ENCODE data around the gene ZNF142.
A peak's percentile ranks its signal among the peaks of the same experiment; 100 is the strongest.

The ZNF142 gene

DNA sequence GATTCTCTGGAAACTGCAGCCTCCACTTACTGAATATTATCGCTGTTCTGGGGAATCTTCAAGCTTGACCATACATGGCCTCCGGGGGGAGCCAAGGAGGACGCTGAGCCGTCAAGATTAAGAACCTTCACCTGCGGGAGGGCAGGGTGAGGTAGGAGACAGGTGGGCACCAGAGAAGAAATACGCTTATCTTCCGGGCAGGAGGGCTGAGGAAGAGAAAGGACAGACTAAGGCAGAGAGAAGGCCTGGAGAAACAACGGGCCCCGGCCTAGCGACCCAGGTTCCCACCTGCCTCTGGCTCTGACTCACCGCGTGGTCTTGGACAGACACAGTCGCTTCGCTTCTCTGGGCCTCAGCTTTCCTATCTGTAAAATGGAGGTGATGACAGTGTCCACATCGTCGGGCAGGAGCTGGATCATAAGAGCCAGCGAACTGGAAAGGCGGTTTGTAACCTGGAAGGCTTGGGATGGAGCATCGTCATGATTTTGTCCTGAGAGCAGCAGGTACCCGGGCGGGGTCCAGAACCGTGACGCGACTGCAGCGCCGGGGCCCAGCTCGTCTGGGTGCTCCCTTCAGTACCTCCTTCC is 659 bp downstream of the ZNF142 start:
- peak overlapping the region; percentile 37 to 90 (median 74) for H3K9ac ChIP-seq (ENCODE audit: low read length in 5 of 5)
- H3K36me3 ChIP-seq (ENCODE audit: control insufficient read depth in 5 of 5, insufficient read depth in 5 of 5, low read length in 5 of 5), result peaks cover 4 to 53% (median 44%) of the 10 kb centered on the region in 5 donors
- peaks cover 5 to 23% (median 19%) of the 10 kb centered on the region in 5 donors for H3K4me1 ChIP-seq (ENCODE audit: control insufficient read depth in 5 of 5, insufficient read depth in 5 of 5, low read length in 5 of 5)
- no peaks in the 10 kb centered on the region for H3K27me3 ChIP-seq (ENCODE audit: control insufficient read depth in 5 of 5, insufficient read depth in 4 of 5, low read length in 5 of 5)
- no peaks in the 10 kb centered on the region for H3K9me3 ChIP-seq (ENCODE audit: control insufficient read depth in 5 of 5, low read length in 5 of 5)
- peak overlapping the region; percentile 67 for H3K27ac ChIP-seq (ENCODE audit: low read depth, low read length)
- H3K4me3 ChIP-seq (ENCODE audit: low read depth in 1 of 5, low read length in 5 of 5), result peak overlapping the region; percentile 71 to 89 (median 84)

DNA sequence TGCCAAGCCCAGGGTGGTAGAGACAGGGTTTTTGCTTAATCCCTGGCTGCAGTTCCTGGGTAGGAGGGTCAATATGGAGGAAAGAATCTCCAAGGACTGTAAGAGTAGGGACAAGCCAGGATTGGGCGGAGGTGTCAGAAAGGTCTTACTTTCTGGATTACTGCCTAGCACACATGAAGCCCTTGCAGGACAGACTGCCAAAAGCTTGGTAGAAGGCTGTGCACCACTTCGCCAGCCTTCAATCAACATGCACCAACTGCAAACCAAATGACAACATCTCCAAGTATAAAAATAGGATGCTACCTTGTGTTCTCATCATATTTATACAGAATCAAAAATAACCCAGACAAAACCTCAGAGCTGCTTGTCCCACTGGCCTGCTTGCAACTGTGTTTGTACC is 3.7 kb downstream of the ZNF142 start:
- H3K36me3 ChIP-seq (ENCODE audit: control insufficient read depth in 5 of 5, insufficient read depth in 5 of 5, low read length in 5 of 5), result peaks cover under 1 to 58% (median 37%) of the 10 kb centered on the region in 5 donors
- no peak overlapping the region for H3K4me3 ChIP-seq (ENCODE audit: low read depth in 1 of 5, low read length in 5 of 5)
- H3K27ac ChIP-seq (ENCODE audit: low read depth, low read length), result no peak overlapping the region
- no peaks in the 10 kb centered on the region for H3K27me3 ChIP-seq (ENCODE audit: control insufficient read depth in 5 of 5, insufficient read depth in 4 of 5, low read length in 5 of 5)
- H3K9ac ChIP-seq (ENCODE audit: low read length in 5 of 5), result peak overlapping the region in 1 of 5 donors; percentile 11
- H3K9me3 ChIP-seq (ENCODE audit: control insufficient read depth in 5 of 5, low read length in 5 of 5), result no peaks in the 10 kb centered on the region
- H3K4me1 ChIP-seq (ENCODE audit: control insufficient read depth in 5 of 5, insufficient read depth in 5 of 5, low read length in 5 of 5), result peaks cover 5 to 23% (median 19%) of the 10 kb centered on the region in 5 donors

DNA sequence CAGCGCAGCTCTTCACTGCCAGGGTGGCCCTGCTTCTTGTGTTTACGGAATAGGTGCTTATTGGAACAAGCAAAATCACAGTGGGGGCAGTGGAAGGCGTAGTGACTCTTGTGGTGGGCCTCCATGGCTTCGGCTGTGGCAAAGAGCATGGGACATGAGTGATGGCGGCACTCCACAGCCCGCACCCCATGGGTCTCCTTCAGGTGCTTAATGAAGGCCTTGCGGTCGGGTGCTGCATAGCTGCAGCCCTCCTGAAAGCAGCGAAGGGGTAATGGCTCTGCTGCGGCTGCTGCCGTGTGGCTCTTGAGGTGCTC is 10.7 kb downstream of the ZNF142 start:
- H3K9ac ChIP-seq (ENCODE audit: low read length in 5 of 5), result no peak overlapping the region
- peaks cover 0 to 12% (median 0%) of the 10 kb centered on the region in 5 donors for H3K4me1 ChIP-seq (ENCODE audit: control insufficient read depth in 5 of 5, insufficient read depth in 5 of 5, low read length in 5 of 5)
- H3K27me3 ChIP-seq (ENCODE audit: control insufficient read depth in 5 of 5, insufficient read depth in 4 of 5, low read length in 5 of 5), result no peaks in the 10 kb centered on the region
- H3K4me3 ChIP-seq (ENCODE audit: low read depth in 1 of 5, low read length in 5 of 5), result no peak overlapping the region
- H3K27ac ChIP-seq (ENCODE audit: low read depth, low read length), result no peak overlapping the region
- peaks cover 17 to 96% (median 76%) of the 10 kb centered on the region in 5 donors for H3K36me3 ChIP-seq (ENCODE audit: control insufficient read depth in 5 of 5, insufficient read depth in 5 of 5, low read length in 5 of 5)
- no peaks in the 10 kb centered on the region for H3K9me3 ChIP-seq (ENCODE audit: control insufficient read depth in 5 of 5, low read length in 5 of 5)

DNA sequence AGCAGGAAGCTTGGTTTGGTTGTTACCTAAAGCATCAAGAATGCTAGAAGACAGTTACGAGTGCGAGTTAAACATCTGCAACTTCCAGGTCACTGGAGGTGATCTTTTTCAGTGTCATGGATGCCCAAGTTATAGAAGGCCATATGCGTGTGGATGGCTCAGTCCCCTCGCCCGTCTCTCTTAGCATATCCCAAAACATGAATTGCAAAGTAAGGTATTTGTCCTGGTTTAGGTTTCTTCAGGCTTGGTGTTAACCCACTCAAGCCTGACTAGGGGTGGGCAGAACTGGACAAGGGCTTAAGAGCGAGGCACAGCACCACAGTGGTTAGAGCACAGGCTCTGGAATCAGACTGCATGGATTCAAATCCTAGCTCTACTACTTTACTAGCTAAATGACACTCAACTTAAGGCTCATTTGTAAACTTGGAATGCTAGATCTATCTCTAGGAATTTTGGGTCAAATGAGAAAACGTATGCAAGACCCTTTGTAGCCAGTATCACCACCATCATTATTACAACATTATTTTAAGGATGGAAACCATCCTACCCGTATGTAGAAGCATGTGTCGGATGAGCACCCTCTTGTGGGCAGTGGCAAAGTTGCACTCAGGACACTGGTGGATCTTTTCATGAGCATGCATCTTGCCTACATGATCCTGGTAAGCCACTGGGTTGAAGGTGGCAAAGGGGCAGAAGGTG is 11.2 kb downstream of the ZNF142 start:
- Histone ChIP-seq H3K27me3 (ENCODE audit: control insufficient read depth in 5 of 5, insufficient read depth in 4 of 5, low read length in 5 of 5) (no peaks in the 10 kb centered on the region), H3K36me3 (ENCODE audit: control insufficient read depth in 5 of 5, insufficient read depth in 5 of 5, low read length in 5 of 5) (peaks cover 17 to 96% (median 78%) of the 10 kb centered on the region in 5 donors), H3K27ac (ENCODE audit: low read depth, low read length) (no peak overlapping the region), H3K9ac (ENCODE audit: low read length in 5 of 5) (no peak overlapping the region), H3K4me3 (ENCODE audit: low read depth in 1 of 5, low read length in 5 of 5) (no peak overlapping the region), H3K9me3 (ENCODE audit: control insufficient read depth in 5 of 5, low read length in 5 of 5) (no peaks in the 10 kb centered on the region), H3K4me1 (ENCODE audit: control insufficient read depth in 5 of 5, insufficient read depth in 5 of 5, low read length in 5 of 5) (peaks cover 0 to 12% (median 0%) of the 10 kb centered on the region in 5 donors)

DNA sequence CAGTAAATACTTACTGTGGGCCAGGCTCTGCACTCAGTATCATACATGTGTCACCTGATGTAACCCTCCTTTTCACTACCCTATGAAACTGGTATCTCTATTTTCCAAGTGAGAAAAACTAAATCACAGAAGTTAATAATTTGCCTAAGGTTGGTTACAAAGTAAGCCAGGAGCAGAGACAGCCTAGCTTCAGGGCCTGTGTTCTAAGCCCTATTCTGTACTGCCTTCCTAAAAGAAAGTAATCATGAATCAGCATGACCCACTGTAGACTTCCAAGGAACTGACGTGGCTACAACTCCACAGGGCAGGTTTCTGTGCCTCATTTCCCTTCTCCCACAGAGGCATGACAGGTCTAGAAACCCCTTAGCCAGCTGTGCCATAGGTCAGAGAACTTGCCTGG is 14.3 kb downstream of the ZNF142 start:
- peaks cover 14 to 92% (median 83%) of the 10 kb centered on the region in 5 donors for H3K36me3 ChIP-seq (ENCODE audit: control insufficient read depth in 5 of 5, insufficient read depth in 5 of 5, low read length in 5 of 5)
- peak overlapping the region; percentile 37 for H3K27ac ChIP-seq (ENCODE audit: low read depth, low read length)
- no peak overlapping the region for H3K4me3 ChIP-seq (ENCODE audit: low read depth in 1 of 5, low read length in 5 of 5)
- H3K4me1 ChIP-seq (ENCODE audit: control insufficient read depth in 5 of 5, insufficient read depth in 5 of 5, low read length in 5 of 5), result peaks cover 0 to 12% (median 0%) of the 10 kb centered on the region in 5 donors
- H3K27me3 ChIP-seq (ENCODE audit: control insufficient read depth in 5 of 5, insufficient read depth in 4 of 5, low read length in 5 of 5), result no peaks in the 10 kb centered on the region
- H3K9ac ChIP-seq (ENCODE audit: low read length in 5 of 5), result peak overlapping the region in 1 of 5 donors; percentile 10
- H3K9me3 ChIP-seq (ENCODE audit: control insufficient read depth in 5 of 5, low read length in 5 of 5), result no peaks in the 10 kb centered on the region

DNA sequence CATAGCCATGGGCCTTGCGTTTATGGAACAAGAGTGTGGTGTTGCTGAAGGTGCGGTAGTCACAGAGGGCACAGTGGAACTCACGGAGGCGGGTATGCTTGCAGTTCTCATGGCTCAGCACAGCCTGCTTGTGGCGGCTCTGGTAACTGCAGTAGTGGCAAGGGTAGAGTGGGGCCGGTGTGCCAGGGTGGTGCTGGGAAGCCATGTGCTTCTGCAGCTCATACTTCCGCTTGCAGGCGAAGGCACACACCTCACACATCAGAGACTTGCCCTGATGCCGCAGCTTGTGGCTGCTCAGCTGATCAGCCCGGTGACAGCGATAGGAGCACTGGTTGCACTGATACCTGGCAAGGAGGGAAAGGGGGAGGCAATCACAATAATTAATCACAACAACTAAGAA is 14.7 kb downstream of the ZNF142 start:
- peaks cover 12 to 90% (median 81%) of the 10 kb centered on the region in 5 donors for H3K36me3 ChIP-seq (ENCODE audit: control insufficient read depth in 5 of 5, insufficient read depth in 5 of 5, low read length in 5 of 5)
- H3K9me3 ChIP-seq (ENCODE audit: control insufficient read depth in 5 of 5, low read length in 5 of 5), result no peaks in the 10 kb centered on the region
- no peak overlapping the region for H3K4me3 ChIP-seq (ENCODE audit: low read depth in 1 of 5, low read length in 5 of 5)
- H3K9ac ChIP-seq (ENCODE audit: low read length in 5 of 5), result no peak overlapping the region
- peaks cover 0 to 12% (median 0%) of the 10 kb centered on the region in 5 donors for H3K4me1 ChIP-seq (ENCODE audit: control insufficient read depth in 5 of 5, insufficient read depth in 5 of 5, low read length in 5 of 5)
- H3K27ac ChIP-seq (ENCODE audit: low read depth, low read length), result peak overlapping the region; percentile 37
- H3K27me3 ChIP-seq (ENCODE audit: control insufficient read depth in 5 of 5, insufficient read depth in 4 of 5, low read length in 5 of 5), result no peaks in the 10 kb centered on the region

DNA sequence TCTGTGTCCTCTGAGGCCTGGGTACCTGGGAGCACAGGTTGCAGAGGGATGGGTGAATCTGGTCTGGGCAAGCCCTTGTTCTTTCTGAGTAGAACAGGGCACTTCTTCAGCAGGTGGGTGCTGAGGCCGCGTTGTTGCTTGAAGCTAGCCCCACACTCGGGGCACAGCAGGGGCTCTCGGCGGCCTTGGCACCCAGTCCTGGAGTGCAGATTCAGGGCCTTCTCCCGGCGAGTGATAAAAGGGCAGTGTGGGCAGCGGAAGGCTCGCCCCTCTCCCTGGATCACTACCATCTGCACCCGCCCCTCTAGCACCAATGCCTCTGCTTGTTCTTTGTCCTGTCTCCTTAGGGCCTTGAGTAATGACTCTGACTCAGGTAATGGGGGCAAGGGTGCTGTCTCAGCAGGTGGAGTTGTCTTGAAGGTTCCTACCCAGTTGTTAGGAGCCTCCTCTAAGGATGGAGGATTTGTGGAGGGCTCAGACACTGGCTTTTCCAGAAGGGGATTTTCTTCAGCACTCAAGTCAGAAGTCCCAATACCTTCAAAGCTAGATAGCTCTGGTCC is 15.6 kb downstream of the ZNF142 start:
- H3K27me3 ChIP-seq (ENCODE audit: control insufficient read depth in 5 of 5, insufficient read depth in 4 of 5, low read length in 5 of 5), result no peaks in the 10 kb centered on the region
- H3K36me3 ChIP-seq (ENCODE audit: control insufficient read depth in 5 of 5, insufficient read depth in 5 of 5, low read length in 5 of 5), result peaks cover 8 to 89% (median 79%) of the 10 kb centered on the region in 5 donors
- H3K4me3 ChIP-seq (ENCODE audit: low read depth in 1 of 5, low read length in 5 of 5), result no peak overlapping the region
- H3K27ac ChIP-seq (ENCODE audit: low read depth, low read length), result no peak overlapping the region
- H3K9me3 ChIP-seq (ENCODE audit: control insufficient read depth in 5 of 5, low read length in 5 of 5), result no peaks in the 10 kb centered on the region
- no peak overlapping the region for H3K9ac ChIP-seq (ENCODE audit: low read length in 5 of 5)
- peaks cover 0 to 12% (median 0%) of the 10 kb centered on the region in 5 donors for H3K4me1 ChIP-seq (ENCODE audit: control insufficient read depth in 5 of 5, insufficient read depth in 5 of 5, low read length in 5 of 5)

DNA sequence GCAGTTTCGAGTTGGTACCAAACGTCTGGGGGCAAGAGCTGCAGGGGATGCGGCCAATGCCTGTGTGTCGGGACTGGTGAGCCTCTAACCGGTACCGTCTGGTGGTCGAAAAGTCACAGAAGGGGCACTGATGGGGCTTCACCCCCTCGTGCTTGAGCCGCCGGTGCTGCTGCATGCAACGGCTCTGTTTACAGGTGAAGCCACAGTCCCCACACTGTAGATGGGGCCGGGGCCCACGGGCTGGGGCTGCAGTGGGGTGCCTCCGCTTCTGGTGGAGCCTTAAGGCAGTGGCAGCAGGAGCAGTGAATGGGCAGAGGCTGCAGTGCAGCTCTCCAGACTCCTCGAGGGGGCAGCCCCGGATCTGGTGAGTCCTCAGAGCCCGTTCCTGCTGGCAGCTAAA is 16.6 kb downstream of the ZNF142 start:
- no peak overlapping the region for H3K4me3 ChIP-seq (ENCODE audit: low read depth in 1 of 5, low read length in 5 of 5)
- no peaks in the 10 kb centered on the region for H3K27me3 ChIP-seq (ENCODE audit: control insufficient read depth in 5 of 5, insufficient read depth in 4 of 5, low read length in 5 of 5)
- H3K4me1 ChIP-seq (ENCODE audit: control insufficient read depth in 5 of 5, insufficient read depth in 5 of 5, low read length in 5 of 5), result peaks cover 0 to 12% (median 0%) of the 10 kb centered on the region in 5 donors
- no peak overlapping the region for H3K9ac ChIP-seq (ENCODE audit: low read length in 5 of 5)
- no peak overlapping the region for H3K27ac ChIP-seq (ENCODE audit: low read depth, low read length)
- H3K9me3 ChIP-seq (ENCODE audit: control insufficient read depth in 5 of 5, low read length in 5 of 5), result no peaks in the 10 kb centered on the region
- peaks cover 10 to 89% (median 79%) of the 10 kb centered on the region in 5 donors for H3K36me3 ChIP-seq (ENCODE audit: control insufficient read depth in 5 of 5, insufficient read depth in 5 of 5, low read length in 5 of 5)

DNA sequence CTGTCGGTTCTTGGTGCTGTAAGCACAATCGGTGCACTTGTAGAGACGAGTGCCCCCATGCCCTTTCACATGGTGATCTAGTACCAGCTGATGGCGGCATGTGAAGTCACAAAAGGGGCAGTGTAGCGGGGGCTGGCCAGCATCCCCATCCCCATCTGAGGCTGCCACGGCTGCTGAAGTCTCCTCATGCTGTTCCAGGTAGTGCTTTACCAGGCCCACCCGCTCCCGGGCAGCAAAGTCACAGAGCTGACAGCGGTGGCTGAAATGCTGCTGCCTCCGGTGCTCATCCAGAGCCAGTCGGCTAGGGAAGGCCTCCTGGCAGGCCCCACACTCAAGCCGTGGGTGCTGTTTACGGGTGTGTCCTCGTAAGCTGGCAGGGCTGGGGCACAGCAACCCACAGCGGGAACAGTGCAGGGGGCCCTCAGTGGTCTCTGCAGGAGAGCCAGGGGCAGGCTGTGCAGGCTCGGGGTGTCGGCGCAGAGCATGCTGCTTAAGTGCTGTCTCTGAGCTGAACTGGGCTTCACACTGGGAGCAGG is 17.2 kb downstream of the ZNF142 start:
- Histone ChIP-seq H3K4me1 (ENCODE audit: control insufficient read depth in 5 of 5, insufficient read depth in 5 of 5, low read length in 5 of 5) (peaks cover 0 to 12% (median 0%) of the 10 kb centered on the region in 5 donors), H3K9me3 (ENCODE audit: control insufficient read depth in 5 of 5, low read length in 5 of 5) (no peaks in the 10 kb centered on the region), H3K27ac (ENCODE audit: low read depth, low read length) (no peak overlapping the region), H3K4me3 (ENCODE audit: low read depth in 1 of 5, low read length in 5 of 5) (no peak overlapping the region), H3K27me3 (ENCODE audit: control insufficient read depth in 5 of 5, insufficient read depth in 4 of 5, low read length in 5 of 5) (no peaks in the 10 kb centered on the region), H3K9ac (ENCODE audit: low read length in 5 of 5) (no peak overlapping the region), H3K36me3 (ENCODE audit: control insufficient read depth in 5 of 5, insufficient read depth in 5 of 5, low read length in 5 of 5) (peaks cover 16 to 89% (median 81%) of the 10 kb centered on the region in 5 donors)

DNA sequence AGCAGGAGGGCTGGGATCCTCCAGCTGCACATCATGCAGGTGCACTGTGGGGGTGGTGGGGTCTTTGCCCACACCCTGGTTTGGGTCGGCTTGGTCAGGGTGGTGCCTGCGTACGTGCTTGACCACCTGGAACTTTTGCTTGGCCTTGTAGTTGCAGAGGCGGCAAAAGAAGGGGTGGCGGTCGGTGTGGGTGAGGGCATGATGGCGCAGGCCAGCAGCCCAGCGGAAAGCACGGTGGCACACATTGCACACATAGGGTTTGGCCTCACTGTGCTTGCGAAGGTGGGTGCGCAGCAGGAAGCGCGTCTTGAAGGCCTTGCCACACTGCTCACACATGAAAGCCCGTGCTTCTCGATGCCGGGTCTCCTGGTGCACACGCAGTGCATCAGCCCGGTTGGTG is 21.1 kb downstream of the ZNF142 start:
- Histone ChIP-seq H3K36me3 (ENCODE audit: control insufficient read depth in 5 of 5, insufficient read depth in 5 of 5, low read length in 5 of 5) (peaks cover 20 to 92% (median 85%) of the 10 kb centered on the region in 5 donors), H3K4me1 (ENCODE audit: control insufficient read depth in 5 of 5, insufficient read depth in 5 of 5, low read length in 5 of 5) (peaks cover 0 to 4% (median 0%) of the 10 kb centered on the region in 5 donors), H3K27me3 (ENCODE audit: control insufficient read depth in 5 of 5, insufficient read depth in 4 of 5, low read length in 5 of 5) (no peaks in the 10 kb centered on the region), H3K9me3 (ENCODE audit: control insufficient read depth in 5 of 5, low read length in 5 of 5) (no peaks in the 10 kb centered on the region), H3K27ac (ENCODE audit: low read depth, low read length) (no peak overlapping the region), H3K9ac (ENCODE audit: low read length in 5 of 5) (no peak overlapping the region), H3K4me3 (ENCODE audit: low read depth in 1 of 5, low read length in 5 of 5) (no peak overlapping the region)

Measured in subcutaneous abdominal adipose tissue (tissue), 5 donors.